ENCODE data around the gene HMX1.

Gene HMX1

GRCh38 chr4:8874896-8875680 is 3.4 kb upstream of the HMX1 start:
- H3K27ac ChIP-seq = no peak overlapping the region
- no peaks in the 10 kb centered on the region for H3K27me3 ChIP-seq (ENCODE audit: insufficient read depth, low read depth, severe bottlenecking)
- H3K36me3 ChIP-seq = no peaks in the 10 kb centered on the region
- no peak overlapping the region for H3K4me3 ChIP-seq (ENCODE audit: low read depth, low read length)
- no peak for DNase-seq
- no peaks in the 10 kb centered on the region for H3K9me3 ChIP-seq (ENCODE audit: severe bottlenecking)
- no peak for TF ChIP-seq CTCF (IDR thresholded peaks at IDR 0.05; ENCODE audit: low read depth, low read length)

- no peak for DNase-seq
- Histone ChIP-seq H3K36me3 (peaks cover 4% of the 10 kb centered on the region), H3K27me3 (ENCODE audit: insufficient read depth, low read depth, severe bottlenecking) (no peaks in the 10 kb centered on the region), H3K9me3 (ENCODE audit: severe bottlenecking) (no peaks in the 10 kb centered on the region), H3K27ac (no peak overlapping the region), H3K4me3 (ENCODE audit: low read depth, low read length) (no peak overlapping the region)
- TF ChIP-seq CTCF (IDR thresholded peaks at IDR 0.05; ENCODE audit: low read depth, low read length) = no peak
Observed at GRCh38 chr4:8874003-8874895, 2.6 kb upstream of the HMX1 start.

GRCh38 chr4:8872402-8873291 is 1.0 kb upstream of the HMX1 start:
- Histone ChIP-seq H3K36me3 (peaks cover 12% of the 10 kb centered on the region), H3K9me3 (ENCODE audit: severe bottlenecking) (no peaks in the 10 kb centered on the region), H3K27ac (peak overlapping the region; percentile 64), H3K4me3 (ENCODE audit: low read depth, low read length) (peak overlapping the region; percentile 40), H3K27me3 (ENCODE audit: insufficient read depth, low read depth, severe bottlenecking) (no peaks in the 10 kb centered on the region)
- no peak for TF ChIP-seq CTCF (IDR thresholded peaks at IDR 0.05; ENCODE audit: low read depth, low read length)
- DNase-seq = no peak

GRCh38 chr4:8870647-8871416 is 807 bp downstream of the HMX1 start:
- no peak for TF ChIP-seq CTCF (IDR thresholded peaks at IDR 0.05; ENCODE audit: low read depth, low read length)
- no peaks in the 10 kb centered on the region for H3K9me3 ChIP-seq (ENCODE audit: severe bottlenecking)
- DNase-seq = no peak
- H3K27ac ChIP-seq = peak overlapping the region; percentile 80
- H3K36me3 ChIP-seq = peaks cover 23% of the 10 kb centered on the region
- no peaks in the 10 kb centered on the region for H3K27me3 ChIP-seq (ENCODE audit: insufficient read depth, low read depth, severe bottlenecking)
- H3K4me3 ChIP-seq (ENCODE audit: low read depth, low read length) = peak overlapping the region; percentile 90
